Temporal lobe (tissue), 1 donor: ENCODE data around the gene CALHM6. TPM values are rescaled to one million over a fixed set of nuclear protein-coding genes. Genes with fewer than 3 reads are reported as not detected.

Source experiments
- total RNA-seq: library from RNA; depleted of rRNA; stranded (reverse); fragments of >200 nt; gene quantifications from one replicate; pipeline ENCODE4 v1.2.3, GENCODE V29; 2014

Gene CALHM6
- total RNA-seq, 1 donor from 2014 or later = 3.9 TPM

Other genes with a start within 250 kb of the CALHM6 start
- gene TSPYL4, start 207.3 kb upstream of the CALHM6 start, total RNA-seq = 73.0 TPM
- gene TSPYL1, start 181.4 kb upstream of the CALHM6 start, total RNA-seq = 96.6 TPM
- gene DSE, start 90.4 kb upstream of the CALHM6 start, total RNA-seq = 11.8 TPM
- gene CALHM5, start 50.3 kb downstream of the CALHM6 start, total RNA-seq = 0.25 TPM
- under 0.01 TPM for gene TRAPPC3L, start 84.3 kb downstream of the CALHM6 start, total RNA-seq
- gene CALHM4, start 92.4 kb downstream of the CALHM6 start, total RNA-seq = not detected
- 19.7 TPM for gene RWDD1, start 110.1 kb downstream of the CALHM6 start, total RNA-seq
- gene RSPH4A, start 155.1 kb downstream of the CALHM6 start, total RNA-seq = 2.0 TPM
- 29.3 TPM for gene ZUP1, start 207.4 kb downstream of the CALHM6 start, total RNA-seq
- gene KPNA5, start 219.8 kb downstream of the CALHM6 start, total RNA-seq = 32.7 TPM